Measurements from ENCODE around the gene PCSK6. TPM values are rescaled to one million over a fixed set of nuclear protein-coding genes. Genes with fewer than 3 reads are reported as not detected.

Gene PCSK6
- total and polyA plus RNA-seq, 7 donors = 2.9 to 10.3 (median 6.4) TPM

DNA sequence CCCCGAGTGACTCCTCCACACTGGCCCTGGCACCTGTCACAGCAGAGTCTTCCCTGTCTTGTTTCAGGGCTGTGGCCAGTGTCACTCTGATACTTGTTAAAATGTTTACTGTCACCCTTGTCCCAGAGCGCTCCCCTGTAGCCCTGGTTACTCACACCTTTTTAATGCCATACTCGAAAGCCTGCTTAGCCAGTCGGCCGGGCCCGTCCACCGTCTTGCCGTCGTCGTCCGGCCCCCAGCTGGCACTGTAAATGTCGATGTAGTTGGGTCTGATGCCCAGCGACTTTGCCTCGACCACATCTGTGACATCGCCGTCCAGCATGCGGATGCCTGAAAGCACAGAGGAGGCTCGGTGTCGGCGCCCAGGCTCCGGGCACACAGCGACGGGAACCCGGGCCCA, 91.3 kb downstream of the PCSK6 start:
- Histone ChIP-seq H3K9me3 (no peaks in the 10 kb centered on the region), H3K27ac (no peak overlapping the region), H3K4me1 (no peaks in the 10 kb centered on the region), H3K27me3 (no peaks in the 10 kb centered on the region), H3K36me3 (no peaks in the 10 kb centered on the region), H3K4me3 (no peak overlapping the region)
- no peak for TF ChIP-seq POLR2AphosphoS5 (IDR thresholded peaks at IDR 0.05)
- intact Hi-C loops (cut with DNase I) = no loop called here
- no peak for DNase-seq
- WGBS, 2 donors = 92 to 96% methylated on average over 24 of the region's 24 CpGs

GRCh38 chr15:101397521-101398003, 91.9 kb downstream of the PCSK6 start:
- Histone ChIP-seq H3K4me1 (no peaks in the 10 kb centered on the region), H3K4me3 (no peak overlapping the region), H3K27me3 (no peaks in the 10 kb centered on the region), H3K36me3 (no peaks in the 10 kb centered on the region), H3K9me3 (no peaks in the 10 kb centered on the region), H3K27ac (no peak overlapping the region)
- no peak for DNase-seq
- intact Hi-C loops (cut with DNase I) = no loop called here
- WGBS, 2 donors = 49 to 84% methylated on average over 12 of the region's 12 CpGs
- TF ChIP-seq POLR2A (IDR thresholded peaks at IDR 0.05) (no peak), EP300 (IDR thresholded peaks at IDR 0.05) (no peak), POLR2AphosphoS5 (IDR thresholded peaks at IDR 0.05) (no peak)
- TF ChIP-seq, protein P1, sequence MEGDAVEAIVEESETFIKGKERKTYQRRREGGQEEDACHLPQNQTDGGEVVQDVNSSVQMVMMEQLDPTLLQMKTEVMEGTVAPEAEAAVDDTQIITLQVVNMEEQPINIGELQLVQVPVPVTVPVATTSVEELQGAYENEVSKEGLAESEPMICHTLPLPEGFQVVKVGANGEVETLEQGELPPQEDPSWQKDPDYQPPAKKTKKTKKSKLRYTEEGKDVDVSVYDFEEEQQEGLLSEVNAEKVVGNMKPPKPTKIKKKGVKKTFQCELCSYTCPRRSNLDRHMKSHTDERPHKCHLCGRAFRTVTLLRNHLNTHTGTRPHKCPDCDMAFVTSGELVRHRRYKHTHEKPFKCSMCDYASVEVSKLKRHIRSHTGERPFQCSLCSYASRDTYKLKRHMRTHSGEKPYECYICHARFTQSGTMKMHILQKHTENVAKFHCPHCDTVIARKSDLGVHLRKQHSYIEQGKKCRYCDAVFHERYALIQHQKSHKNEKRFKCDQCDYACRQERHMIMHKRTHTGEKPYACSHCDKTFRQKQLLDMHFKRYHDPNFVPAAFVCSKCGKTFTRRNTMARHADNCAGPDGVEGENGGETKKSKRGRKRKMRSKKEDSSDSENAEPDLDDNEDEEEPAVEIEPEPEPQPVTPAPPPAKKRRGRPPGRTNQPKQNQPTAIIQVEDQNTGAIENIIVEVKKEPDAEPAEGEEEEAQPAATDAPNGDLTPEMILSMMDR (IDR thresholded peaks at IDR 0.05) = no peak

- no peak for DNase-seq
- Histone ChIP-seq H3K9me3 (no peaks in the 10 kb centered on the region), H3K4me1 (no peaks in the 10 kb centered on the region), H3K27ac (no peak overlapping the region), H3K4me3 (no peak overlapping the region), H3K36me3 (no peaks in the 10 kb centered on the region), H3K27me3 (no peaks in the 10 kb centered on the region)
- intact Hi-C loops (cut with DNase I) = no loop called here
- 88 to 91% methylated on average over 19 of the region's 19 CpGs for WGBS, 2 donors
- TF ChIP-seq POLR2AphosphoS5 (IDR thresholded peaks at IDR 0.05) (no peak), POLR2A (IDR thresholded peaks at IDR 0.05) (no peak), EP300 (IDR thresholded peaks at IDR 0.05) (no peak)
- TF ChIP-seq, protein P1 (IDR thresholded peaks at IDR 0.05) = no peak
Observed at GRCh38 chr15:101396484-101397261, 92.8 kb downstream of the PCSK6 start.

GRCh38 chr15:101394654-101395053, 94.9 kb downstream of the PCSK6 start:
- Histone ChIP-seq H3K27me3 (no peaks in the 10 kb centered on the region), H3K27ac (no peak overlapping the region), H3K36me3 (no peaks in the 10 kb centered on the region), H3K4me1 (no peaks in the 10 kb centered on the region), H3K9me3 (no peaks in the 10 kb centered on the region), H3K4me3 (no peak overlapping the region)
- no peak for DNase-seq
- no peak for TF ChIP-seq EP300 (IDR thresholded peaks at IDR 0.05)
- no peak for TF ChIP-seq POLR2AphosphoS5 (IDR thresholded peaks at IDR 0.05)
- TF ChIP-seq POLR2A (IDR thresholded peaks at IDR 0.05) = no peak
- TF ChIP-seq, protein P1 (IDR thresholded peaks at IDR 0.05) = no peak
- intact Hi-C loops (cut with DNase I) = no loop called here
- 85 to 86% methylated on average over 11 of the region's 11 CpGs for WGBS, 2 donors

- no peak overlapping the region for H3K27ac ChIP-seq
- H3K4me1 ChIP-seq = no peaks in the 10 kb centered on the region
- no peaks in the 10 kb centered on the region for H3K27me3 ChIP-seq
- no peak overlapping the region for H3K4me3 ChIP-seq
- WGBS, 2 donors = 86 to 94% methylated on average over 12 of the region's 12 CpGs
- no peak for DNase-seq
- intact Hi-C loops (cut with DNase I) = no loop called here
- no peaks in the 10 kb centered on the region for H3K36me3 ChIP-seq
- TF ChIP-seq POLR2AphosphoS5 (IDR thresholded peaks at IDR 0.05) = no peak
- TF ChIP-seq, protein P1 (IDR thresholded peaks at IDR 0.05) = no peak
- TF ChIP-seq POLR2A (IDR thresholded peaks at IDR 0.05) = no peak
- no peak for TF ChIP-seq EP300 (IDR thresholded peaks at IDR 0.05)
- H3K9me3 ChIP-seq = no peaks in the 10 kb centered on the region
Observed at GRCh38 chr15:101394056-101394630, 95.4 kb downstream of the PCSK6 start.

All from sigmoid colon (tissue), 7 donors.